Smooth muscle cell (in vitro differentiated cells): ENCODE results near the gene TXNDC2. TPM values are rescaled to one million over a fixed set of nuclear protein-coding genes. Genes with fewer than 3 reads are reported as not detected.
A peak's percentile ranks its signal among the peaks of the same experiment; 100 is the strongest.

Experiments used
- DNase-seq: peaks from one replicate; lab custom pipeline; 2025; ENCODE audit not compliant: unreplicated experiment; lab: John Stamatoyannopoulos, UW
- H2AFZ ChIP-seq: fragments of 200-600 bp; sonication (generic); 2 replicates; pipeline ENCODE4 v1.6.0; 2016; ENCODE audit warnings: antibody characterized with exemption, low read depth, mild to moderate bottlenecking
- H3F3A ChIP-seq: fragments of 200-600 bp; sonication (generic); 2 replicates; pipeline ENCODE4 v1.6.0; 2017; ENCODE audit warnings: antibody characterized with exemption, low read depth
- H3K27ac ChIP-seq: fragments of 200-600 bp; sonication (generic); 2 replicates; pipeline ENCODE4 v1.5.1; 2016; ENCODE audit warnings: low read depth, mild to moderate bottlenecking
- H3K27me3 ChIP-seq: fragments of 200-600 bp; sonication (generic); 2 replicates; pipeline ENCODE4 v1.6.1; 2016; ENCODE audit warnings: low read depth, mild to moderate bottlenecking
- H3K36me3 ChIP-seq: fragments of 200-600 bp; sonication (generic); 2 replicates; pipeline ENCODE4 v1.5.1; 2016; ENCODE audit warnings: low read depth
- H3K4me1 ChIP-seq: fragments of 200-600 bp; sonication (generic); 2 replicates; pipeline ENCODE4 v1.5.1; 2016; ENCODE audit warnings: low read depth
- H3K4me2 ChIP-seq: fragments of 200-600 bp; sonication (generic); 2 replicates; pipeline ENCODE4 v1.6.0; 2016; ENCODE audit warnings: mild to moderate bottlenecking
- H3K4me3 ChIP-seq: fragments of 200-600 bp; sonication (generic); 2 replicates; pipeline ENCODE4 v1.5.1; 2016; ENCODE audit warnings: mild to moderate bottlenecking
- H3K79me2 ChIP-seq: fragments of 200-600 bp; sonication (generic); 2 replicates; pipeline ENCODE4 v1.6.0; 2016; ENCODE audit warnings: low read depth, mild to moderate bottlenecking
- H3K9ac ChIP-seq: fragments of 200-600 bp; sonication (generic); 2 replicates; pipeline ENCODE4 v1.6.0; 2016; ENCODE audit warnings: low read depth
- H3K9me3 ChIP-seq: fragments of 200-600 bp; sonication (generic); replicated peaks from 2 replicates; pipeline ENCODE4 v1.5.1; 2016; ENCODE audit warnings: low read depth
- H4K20me1 ChIP-seq: fragments of 200-600 bp; sonication (generic); 2 replicates; pipeline ENCODE4 v1.6.0; 2016; ENCODE audit warnings: low read depth
- CTCF ChIP-seq: fragments of 200-600 bp; sonication (generic); IDR thresholded peaks from 2 replicates; pipeline ENCODE4 v1.5.1; 2017; ENCODE audit warnings: borderline replicate concordance, mild to moderate bottlenecking, antibody characterized with exemption; ENCODE audit not compliant: insufficient read depth, poor library complexity, severe bottlenecking
- WGBS: methylation state at CpG from one replicate; pipeline ENCODE4 v1.1.7; 2016; ENCODE audit warnings: low lambda C conversion rate; 5-methylcytosine and 5-hydroxymethylcytosine counted together
- polyA plus RNA-seq: library from polyadenylated mRNA; unstranded; fragments of >200 nt; fragmentation: Nextera tagmentation; extraction: Ambion mirVana; gene quantifications from 2 replicates; pipeline ENCODE4 v1.2.1, GENCODE V29; 2016
- total RNA-seq: library from RNA; depleted of rRNA; stranded (reverse); fragments of >200 nt; gene quantifications from 2 replicates; pipeline ENCODE4 v1.2.3, GENCODE V29; 2014

Gene TXNDC2
- total and polyA plus RNA-seq, 2 experiments from 2014 or later, result 0.58 TPM; not detected in 1

GRCh38 chr18:9918016-9918680 is 32.4 kb downstream of the TXNDC2 start:
- H3K4me2 ChIP-seq, result peak overlapping the region; percentile 88
- H3K27ac ChIP-seq, result peak overlapping the region; percentile 100
- DNase-seq, result no peak
- H3K27me3 ChIP-seq, result no peaks in the 10 kb centered on the region
- H3K4me3 ChIP-seq, result peak overlapping the region; percentile 85
- H3K4me1 ChIP-seq, result peaks cover 43% of the 10 kb centered on the region
- 51% methylated on average over 2 of the region's 2 CpGs for WGBS
- peaks cover 85% of the 10 kb centered on the region for H4K20me1 ChIP-seq
- no peaks in the 10 kb centered on the region for H3K9me3 ChIP-seq
- H3K79me2 ChIP-seq, result peaks cover 90% of the 10 kb centered on the region
- H3K36me3 ChIP-seq, result no peaks in the 10 kb centered on the region
- peaks cover 9% of the 10 kb centered on the region for H3F3A ChIP-seq
- TF ChIP-seq CTCF, result no peak
- H3K9ac ChIP-seq, result peak overlapping the region; percentile 14
- H2AFZ ChIP-seq, result no peak overlapping the region

- Histone ChIP-seq H3K79me2 (peaks cover 100% of the 10 kb centered on the region), H3K27ac (peak overlapping the region; percentile 100), H3K36me3 (no peaks in the 10 kb centered on the region), H3K9me3 (no peaks in the 10 kb centered on the region), H4K20me1 (peaks cover 100% of the 10 kb centered on the region), H2AFZ (no peak overlapping the region), H3K4me3 (no peak overlapping the region), H3K4me2 (no peak overlapping the region), H3F3A (peaks cover 9% of the 10 kb centered on the region), H3K9ac (no peak overlapping the region), H3K4me1 (peaks cover 58% of the 10 kb centered on the region), H3K27me3 (no peaks in the 10 kb centered on the region)
- 92% methylated on average over 8 of the region's 8 CpGs for WGBS
- no peak for DNase-seq
- TF ChIP-seq CTCF, result no peak
Measured at GRCh38 chr18:9919564-9920232, 33.9 kb downstream of the TXNDC2 start.

- Histone ChIP-seq H4K20me1 (peaks cover 100% of the 10 kb centered on the region), H3K9me3 (no peaks in the 10 kb centered on the region), H3K4me1 (peaks cover 65% of the 10 kb centered on the region), H3K27ac (peak overlapping the region; percentile 20), H3K79me2 (peaks cover 100% of the 10 kb centered on the region), H2AFZ (no peak overlapping the region), H3F3A (peaks cover 9% of the 10 kb centered on the region), H3K4me3 (no peak overlapping the region), H3K27me3 (no peaks in the 10 kb centered on the region), H3K4me2 (peak overlapping the region; percentile 25), H3K36me3 (no peaks in the 10 kb centered on the region), H3K9ac (peak overlapping the region; percentile 20)
- no peak for DNase-seq
- WGBS, result 79% methylated on average over 4 of the region's 4 CpGs
- TF ChIP-seq CTCF, result no peak
Measured at GRCh38 chr18:9922592-9923311, 37.0 kb downstream of the TXNDC2 start.
